Stimulated activated CD4-positive, alpha-beta T cell treated with anti-CD3 and anti-CD28 coated beads, TNF-alpha, amount 100 ng/mL, for 48 hours (primary cell): ENCODE results near the gene FLOT1.

Source experiments
- DNase-seq, 3 donors: peaks; one replicate each; pipeline ENCODE4 v3.0.0-alpha.2; 2020; ENCODE audit warnings: low read depth in 3 of 3

The FLOT1 gene

DNA sequence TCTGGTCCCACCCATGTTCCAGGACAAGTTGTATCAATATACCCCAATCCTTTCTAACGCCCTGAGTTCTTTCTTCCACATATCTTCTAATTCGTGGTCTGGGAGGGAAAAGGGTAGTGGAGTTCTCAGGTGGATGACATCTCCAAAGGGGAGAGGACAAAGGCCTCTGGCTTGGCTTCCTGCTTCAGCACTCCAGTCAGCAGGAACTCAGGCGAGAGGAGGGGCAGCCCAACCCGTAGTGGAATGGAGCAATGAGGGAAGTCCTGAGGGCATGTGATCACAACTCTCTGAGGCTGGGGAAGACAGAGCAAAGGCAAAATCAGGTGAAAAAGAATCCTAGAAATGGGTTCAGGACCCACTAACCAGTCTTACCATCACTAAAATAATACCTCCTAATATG is 42.1 kb downstream of the FLOT1 start:
- DNase-seq, result no peak

DNA sequence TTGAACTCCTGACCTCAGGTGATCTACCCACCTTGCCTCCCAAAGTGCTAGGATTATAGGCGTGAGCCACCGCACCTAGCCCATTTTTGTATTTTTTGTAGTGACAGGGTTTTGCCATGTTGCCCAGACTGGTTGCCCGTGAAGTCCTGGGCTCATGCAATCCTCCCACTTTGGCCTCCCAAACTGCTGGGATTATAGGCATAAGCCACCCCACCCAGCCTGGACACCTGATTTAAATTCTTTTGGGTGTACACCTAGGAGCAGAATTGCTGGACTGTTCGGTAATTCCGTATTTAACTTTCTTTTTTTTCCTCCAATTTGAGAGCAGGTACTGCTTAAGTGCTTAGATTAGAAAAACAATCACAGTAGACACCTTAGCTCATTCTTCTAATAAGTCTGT is 46.1 kb downstream of the FLOT1 start:
- DNase-seq, result no peak

DNA sequence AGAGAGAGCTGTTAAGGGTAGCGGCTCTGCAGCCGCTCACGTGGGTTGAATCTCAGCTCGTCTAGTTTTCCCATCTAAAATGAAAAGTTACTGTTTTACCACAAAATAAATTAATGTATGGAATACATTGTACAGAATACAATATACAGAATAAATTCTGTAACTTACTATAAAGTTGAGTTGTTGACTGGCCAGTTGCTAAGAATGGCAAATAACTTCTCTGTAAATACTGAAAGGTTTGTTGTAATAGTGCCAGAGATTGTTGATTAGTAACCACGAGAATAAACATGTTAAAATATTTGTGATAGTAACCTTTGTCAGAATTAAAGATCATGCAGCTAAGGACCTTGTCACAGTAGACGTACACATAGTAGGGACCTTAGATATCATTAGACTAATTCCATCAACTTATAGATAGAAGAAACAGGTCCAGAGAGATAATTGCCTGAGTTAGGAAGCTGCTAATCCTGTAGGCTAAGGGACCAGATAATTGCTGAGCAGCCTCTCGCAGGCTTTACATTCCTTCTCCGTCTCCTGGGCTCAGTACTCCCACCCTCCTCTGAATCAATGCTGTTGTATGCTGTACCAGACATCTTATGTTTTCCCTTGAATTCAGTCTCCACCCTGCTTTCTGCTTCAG is 51.2 kb downstream of the FLOT1 start:
- DNase-seq, result no peak

DNA sequence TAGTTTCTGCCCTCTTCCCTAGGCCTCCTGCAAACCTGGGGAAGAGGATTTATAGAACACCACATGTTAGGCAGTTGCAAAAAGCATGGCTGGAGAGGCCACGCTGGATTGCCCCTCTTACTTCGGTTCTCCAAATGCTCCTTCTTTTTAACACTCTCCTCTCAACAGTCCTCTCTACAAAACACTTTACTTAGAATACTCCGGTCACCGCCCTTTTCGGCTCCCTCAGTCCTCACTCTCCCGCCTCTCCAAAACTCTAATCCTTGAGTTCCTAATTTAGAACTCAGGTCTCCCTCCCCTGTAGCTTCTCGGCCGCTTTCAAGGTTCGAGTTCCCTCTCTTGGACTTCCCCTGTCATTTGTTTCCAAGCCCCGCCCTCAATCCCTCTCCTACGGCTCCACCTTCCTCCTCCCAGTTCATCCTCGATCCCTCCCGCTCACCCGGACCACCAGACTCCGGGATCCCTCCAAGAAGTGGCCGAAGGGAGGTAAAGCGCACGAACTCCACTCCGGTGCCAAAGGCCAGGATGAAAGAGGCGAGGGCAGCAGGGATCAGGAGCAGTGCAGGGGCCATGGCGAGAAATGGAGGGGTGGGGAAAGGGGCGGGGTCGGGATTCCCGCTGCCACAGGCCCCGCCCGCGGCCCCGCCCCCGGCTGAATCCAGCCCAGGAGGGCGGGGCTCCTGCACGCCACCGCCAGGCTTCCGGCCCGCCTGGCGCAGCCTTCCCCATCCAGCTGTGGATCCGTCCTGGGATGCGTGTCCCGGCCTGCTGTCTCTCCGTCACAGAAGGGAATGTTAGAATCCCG is 51.9 kb downstream of the FLOT1 start, which contains the start of gene NRM:
Gene NRM (minus strand): TSS at position 582 of the 805 bp plus-strand sequence. CDS start 10 bp downstream, at position 572.
- DNase-seq, result peak; percentile 52 to 90 (median 64)

DNA sequence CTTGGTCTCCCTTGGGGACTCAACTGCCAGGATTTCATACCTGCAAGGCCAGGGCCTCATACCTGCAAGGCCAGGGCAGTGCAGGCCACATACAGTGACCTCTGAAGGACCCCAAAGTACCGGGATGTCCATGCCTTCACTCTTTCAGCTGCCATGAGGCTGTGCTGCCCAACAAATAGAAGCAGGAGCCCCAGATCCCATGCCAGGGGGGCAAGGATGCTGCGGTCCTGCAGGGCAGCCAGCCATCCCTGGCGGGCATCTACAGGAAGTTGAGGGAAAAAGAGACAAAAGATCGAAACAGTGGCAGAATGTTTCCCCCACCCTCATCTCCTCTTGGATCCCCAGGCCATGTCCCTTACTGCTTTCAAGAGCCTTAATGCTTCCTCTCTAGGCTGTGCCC is 52.5 kb downstream of the FLOT1 start:
- no peak for DNase-seq

DNA sequence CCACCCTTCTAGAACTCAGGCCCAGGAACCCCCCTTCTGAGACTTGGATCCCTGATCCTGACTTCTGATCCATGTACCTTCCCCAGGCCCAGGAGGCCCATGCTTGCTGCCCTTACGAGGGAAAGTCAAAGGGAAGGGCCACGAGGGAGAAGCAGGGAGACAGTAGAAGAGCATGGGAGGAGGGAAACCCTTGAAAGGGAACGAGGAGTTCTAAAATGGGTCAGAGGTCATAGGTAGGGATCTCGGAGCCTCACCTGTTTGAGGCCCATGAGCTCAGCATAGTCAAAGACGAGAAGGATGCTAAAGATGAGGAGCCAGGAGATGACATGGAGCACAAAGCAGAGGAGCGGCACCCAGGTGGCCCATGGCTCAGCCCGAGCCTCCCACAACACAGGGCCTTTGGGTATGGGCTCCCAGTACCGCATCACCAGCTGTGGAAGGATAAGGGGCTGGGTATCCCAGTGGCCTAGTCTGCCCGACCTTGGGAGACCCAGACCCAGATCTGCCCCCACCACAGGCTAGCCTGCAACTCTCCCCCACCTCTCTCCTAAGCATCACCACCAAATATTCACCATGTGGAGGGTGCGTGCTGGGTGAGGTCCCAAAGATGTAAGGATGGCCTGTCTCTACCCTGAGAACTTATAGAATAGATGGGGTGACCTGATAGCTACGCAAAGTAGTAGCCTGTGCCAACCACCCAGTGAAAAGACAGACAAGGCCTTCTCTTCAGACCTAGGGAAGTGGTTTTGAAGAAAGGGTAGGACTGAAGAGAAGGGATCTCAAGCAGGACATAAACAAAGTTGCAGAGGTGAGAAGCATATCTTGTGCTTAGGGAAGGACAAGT is 53.2 kb downstream of the FLOT1 start:
- DNase-seq, result no peak

DNA sequence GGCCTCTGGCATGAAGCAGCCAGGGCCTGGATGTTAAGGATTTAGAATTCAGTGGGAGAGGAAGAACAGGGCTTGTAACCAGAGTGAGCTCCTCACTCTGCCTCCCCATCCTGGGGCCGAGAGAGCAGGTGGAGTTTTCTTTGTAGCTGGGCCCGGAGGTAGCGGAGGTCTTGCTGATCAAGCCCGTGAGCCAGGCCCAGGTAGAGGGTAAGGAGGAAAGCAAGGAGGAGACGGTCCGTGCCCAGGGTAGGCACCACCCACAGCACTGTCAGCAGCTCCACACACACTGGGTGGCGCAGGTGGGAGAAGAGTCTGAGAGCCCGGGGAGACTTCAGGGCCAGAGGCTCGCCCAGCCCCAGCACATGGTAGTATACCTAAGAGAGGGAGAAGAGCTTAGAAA is 53.9 kb downstream of the FLOT1 start:
- no peak for DNase-seq

DNA sequence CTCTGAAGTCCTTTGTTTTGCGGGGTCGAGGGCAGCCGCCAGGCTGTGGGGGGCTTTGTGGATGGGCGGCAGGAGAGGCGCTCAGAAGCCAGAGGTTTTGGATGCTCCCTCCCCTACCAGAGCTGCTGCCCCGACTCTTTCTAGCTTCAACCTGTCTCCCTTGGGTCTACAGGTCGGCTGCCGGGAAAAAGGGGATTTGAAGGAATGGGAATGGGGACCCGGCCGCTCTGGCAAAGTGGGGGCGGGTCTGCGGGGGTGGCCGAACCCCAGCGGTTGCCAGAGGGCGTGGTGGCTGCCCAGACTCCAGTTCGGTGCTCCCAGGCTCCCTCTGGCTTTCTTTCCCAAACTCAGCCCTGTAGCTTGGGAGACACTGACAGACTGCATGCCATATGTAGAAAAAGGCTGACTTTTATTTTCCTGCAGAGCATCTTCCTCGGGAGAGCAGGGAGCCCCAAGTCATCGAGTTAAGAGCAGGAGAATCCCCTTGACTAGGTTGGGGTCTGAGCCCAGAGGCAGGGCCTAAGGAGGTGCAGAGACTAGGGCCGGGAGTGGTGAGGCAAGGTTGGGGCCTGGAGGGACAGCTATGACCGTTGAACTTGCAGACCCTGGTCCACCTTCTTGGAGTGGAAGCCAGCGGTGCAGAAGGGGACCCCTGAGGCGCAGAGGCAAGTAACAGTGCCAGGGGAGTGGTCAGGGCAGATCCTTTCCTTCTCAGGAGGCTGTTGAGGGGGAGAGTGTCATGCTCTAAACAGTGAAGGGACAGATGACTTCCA is 54.6 kb downstream of the FLOT1 start:
- DNase-seq, result no peak

DNA sequence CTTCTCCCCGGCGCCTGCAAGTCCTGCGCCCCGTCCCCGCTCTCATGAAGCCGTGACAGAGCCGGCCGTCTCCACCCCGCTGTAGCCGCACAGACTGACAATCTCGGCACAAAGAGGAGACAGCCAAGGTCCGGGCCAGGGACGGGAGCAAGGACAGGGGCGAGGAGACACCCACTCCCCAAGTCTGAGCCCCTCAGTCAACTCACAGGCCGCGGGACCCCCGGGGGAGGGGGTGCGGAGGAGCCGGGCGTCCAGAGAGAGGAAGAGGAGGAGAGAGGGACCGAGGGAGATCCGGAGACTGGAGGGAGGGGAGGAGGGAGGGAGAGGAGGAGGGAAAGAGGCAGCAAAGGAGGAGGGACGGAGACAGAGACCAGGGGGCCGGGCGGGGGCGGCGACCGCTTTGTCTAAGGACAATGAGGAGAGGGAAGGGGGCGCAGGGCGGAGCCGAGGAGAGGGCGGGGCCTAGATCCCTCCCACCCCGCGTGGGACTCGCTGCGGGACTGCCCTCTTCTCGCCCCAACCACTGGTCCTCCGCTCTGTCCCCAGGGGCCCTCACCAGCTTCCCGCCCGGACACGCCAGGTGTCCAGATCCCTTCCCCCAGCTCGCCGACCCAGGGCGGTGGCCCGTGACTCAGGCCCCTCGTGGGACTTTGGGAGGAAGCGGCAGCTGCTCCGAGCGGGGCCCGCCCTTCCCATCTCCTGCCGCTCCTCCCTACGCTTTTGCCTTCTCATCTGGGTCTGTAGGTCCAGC is 55.4 kb downstream of the FLOT1 start:
- peak; percentile 71 to 86 (median 79) for DNase-seq

DNA sequence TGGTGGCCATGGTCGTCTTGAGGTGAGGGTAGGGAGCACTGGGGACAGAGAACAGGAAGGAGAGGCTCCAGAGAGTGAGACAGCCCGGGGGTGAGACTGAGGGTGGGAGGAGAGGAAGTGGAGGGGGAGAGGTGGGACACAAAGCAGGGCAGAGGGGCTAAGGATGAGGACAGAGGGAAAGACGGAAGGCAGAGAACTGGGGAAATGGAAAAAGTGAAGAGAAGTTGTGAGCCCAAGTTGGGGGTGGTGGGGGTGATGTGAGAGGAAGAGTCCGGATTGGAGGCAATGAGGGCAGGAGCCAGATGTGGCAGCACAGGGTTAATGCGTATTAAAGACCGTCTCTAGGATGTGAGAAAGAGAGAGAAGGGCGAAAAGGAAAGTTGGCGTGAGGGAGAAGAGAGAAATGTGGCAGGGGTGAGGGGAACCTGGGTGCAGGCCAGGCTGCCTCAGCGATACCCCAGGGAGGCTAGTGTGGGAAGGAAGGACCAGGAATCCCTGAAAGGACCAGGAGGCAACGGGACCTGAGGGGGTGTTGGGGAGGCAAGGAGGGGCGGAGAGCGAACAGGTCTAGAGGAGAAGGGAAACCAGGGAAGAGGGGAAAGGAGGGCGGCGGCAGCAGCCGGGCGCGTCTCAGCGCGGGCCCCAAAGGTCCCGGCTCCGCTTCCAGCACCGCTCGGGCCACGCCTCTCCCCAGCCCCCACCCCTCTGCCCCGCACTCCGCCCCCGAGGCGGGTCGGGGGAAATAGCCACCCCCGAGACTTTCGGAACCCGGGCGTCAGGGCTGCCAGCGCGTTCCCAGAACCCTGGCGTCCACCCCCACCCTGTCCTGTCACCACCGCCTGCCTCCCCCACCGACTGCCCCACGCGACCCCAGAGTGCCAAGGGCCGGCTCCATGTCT is 56.2 kb downstream of the FLOT1 start, which contains the start of gene PPP1R18:
Gene PPP1R18 (minus strand): TSS at position 637 of the 899 bp plus-strand sequence. CDS start 627 bp downstream, at position 10.
- DNase-seq, result peak; percentile 73 to 79 (median 73)

DNA sequence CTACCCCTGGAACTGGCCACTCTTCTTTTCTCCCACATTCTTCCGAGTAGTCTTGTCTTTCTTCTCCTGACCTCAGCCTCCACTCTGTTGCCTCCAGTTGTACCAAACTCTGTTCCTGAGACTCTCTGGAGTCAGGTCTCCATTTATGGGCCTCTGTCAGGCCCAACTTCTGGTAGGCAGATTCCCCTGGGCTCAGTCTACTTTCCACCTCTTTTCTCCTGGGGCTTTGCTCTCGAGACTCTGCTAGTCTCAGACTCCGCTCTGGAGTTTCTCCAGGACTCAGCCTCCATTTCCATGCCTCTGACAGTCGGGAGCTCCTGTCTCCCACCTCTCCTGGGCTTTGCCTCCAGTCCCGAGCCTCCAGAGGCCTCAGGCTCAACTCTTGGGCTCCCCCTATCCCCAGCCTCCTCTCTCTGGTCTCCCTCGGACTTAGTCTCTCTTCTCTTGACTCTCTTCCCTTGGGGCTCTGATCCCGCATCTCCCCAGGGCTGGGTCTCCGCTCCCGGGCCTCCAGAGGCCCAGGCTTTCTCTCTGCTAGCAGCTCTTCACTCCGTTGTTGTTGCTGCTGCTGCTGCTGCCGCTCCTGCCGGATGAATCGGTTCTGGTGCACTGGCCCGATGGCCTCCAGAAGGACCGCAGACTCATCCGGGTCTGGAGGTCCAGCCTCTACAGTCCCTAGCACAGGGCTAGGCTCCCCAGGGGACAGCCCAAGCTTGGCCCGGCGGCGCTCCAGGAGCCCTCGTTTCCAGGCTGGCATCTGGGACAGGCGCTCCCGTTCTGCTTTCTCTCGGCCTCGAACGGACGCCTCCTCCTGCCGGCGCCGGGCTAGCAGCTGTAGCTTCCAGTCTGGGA is 57.1 kb downstream of the FLOT1 start:
- DNase-seq, result no peak

DNA sequence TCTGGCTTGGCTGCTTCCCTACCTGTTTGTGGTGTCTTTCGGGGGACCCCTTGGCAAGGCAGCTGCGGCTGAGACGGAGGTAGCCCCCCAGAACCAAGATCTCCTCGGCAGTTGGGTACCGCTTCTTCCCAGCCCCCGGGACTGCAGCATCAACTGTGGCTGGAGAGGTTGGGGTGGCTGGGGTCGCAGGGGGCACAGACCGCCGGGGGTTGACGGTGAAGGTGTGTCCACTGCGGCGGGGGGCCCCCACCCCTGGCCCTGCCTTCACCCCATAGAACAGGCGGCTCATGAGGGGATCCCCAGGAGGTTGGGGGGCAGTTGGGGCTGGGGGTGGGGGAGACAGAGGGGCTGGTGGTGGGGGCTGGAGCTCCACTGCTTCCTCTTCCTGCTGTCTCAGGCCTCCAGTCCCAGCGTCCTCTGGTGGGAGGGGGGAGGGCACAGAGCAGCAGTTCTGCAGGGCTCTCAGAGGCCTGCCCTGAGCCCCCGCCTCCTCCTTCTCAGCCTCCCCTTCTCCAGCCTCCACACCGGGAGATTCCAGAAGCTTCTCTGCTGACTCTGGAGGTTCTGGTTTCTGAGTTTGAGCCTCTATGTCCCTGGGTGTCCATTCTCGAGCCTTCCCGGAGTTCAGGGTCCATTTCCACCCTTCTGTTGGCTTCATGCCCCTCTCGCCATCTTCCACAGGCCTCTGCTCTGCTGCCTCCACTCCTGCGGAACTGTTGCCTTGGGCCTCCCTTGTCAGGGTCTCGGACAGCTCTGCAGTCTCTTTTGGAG is 57.9 kb downstream of the FLOT1 start:
- peak in 1 of 3 donors; percentile 36 for DNase-seq

DNA sequence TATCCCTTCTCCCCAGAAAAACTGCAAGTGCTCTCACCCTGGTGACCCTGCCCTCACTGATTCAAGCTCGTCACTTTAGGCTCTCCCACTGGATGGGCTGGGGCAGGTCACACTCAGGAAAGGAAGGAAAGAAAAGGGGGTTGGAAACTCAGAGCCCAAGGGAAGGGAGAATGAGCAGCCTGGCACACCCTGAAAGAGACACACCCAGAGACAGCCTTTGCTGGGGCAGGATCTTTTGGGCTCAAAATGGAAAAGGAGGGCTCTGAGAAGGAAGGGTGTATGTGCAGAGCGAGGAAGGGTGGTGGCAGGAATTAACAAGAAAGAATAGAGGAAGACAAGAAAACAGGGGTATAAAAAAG is 58.5 kb downstream of the FLOT1 start:
- no peak for DNase-seq

DNA sequence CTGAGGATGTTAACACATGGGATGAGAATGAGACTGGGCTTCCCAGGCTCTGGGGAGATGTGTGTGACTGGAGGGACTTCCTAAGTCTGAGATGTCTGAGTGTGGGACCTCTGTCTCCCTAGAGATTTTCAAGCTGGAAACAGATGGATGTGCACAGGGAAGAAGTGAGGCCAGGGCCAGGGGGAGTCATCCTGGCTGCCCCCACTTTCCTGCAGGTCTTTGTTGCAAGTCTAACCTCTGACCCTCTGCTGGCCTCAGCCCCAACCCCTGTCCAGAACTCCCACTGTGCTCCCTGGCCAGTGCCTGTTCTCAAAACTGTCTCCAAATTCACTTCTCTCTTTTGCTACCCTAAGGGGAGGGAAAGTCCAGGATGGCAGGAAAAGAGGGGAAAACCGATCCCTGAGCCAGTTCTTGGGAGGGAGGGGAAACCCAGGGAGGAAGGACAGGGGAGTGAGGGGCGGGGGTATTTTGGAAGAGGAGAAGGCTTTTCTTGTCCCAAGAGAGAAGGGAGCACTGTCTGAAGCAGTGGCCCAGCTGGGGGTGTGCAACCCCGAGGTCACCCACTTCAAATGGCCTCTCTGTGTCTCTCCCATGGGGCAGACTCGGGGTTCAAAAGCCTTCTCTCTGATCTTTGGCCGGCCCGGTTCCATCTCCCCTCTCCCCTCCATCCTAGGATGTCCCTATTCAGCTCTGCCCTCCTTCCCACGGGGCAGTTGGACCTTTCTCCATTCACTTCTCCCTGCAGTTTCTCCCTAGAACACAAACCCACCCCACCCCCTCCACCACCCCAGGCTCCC is 59.1 kb downstream of the FLOT1 start:
- no peak for DNase-seq

DNA sequence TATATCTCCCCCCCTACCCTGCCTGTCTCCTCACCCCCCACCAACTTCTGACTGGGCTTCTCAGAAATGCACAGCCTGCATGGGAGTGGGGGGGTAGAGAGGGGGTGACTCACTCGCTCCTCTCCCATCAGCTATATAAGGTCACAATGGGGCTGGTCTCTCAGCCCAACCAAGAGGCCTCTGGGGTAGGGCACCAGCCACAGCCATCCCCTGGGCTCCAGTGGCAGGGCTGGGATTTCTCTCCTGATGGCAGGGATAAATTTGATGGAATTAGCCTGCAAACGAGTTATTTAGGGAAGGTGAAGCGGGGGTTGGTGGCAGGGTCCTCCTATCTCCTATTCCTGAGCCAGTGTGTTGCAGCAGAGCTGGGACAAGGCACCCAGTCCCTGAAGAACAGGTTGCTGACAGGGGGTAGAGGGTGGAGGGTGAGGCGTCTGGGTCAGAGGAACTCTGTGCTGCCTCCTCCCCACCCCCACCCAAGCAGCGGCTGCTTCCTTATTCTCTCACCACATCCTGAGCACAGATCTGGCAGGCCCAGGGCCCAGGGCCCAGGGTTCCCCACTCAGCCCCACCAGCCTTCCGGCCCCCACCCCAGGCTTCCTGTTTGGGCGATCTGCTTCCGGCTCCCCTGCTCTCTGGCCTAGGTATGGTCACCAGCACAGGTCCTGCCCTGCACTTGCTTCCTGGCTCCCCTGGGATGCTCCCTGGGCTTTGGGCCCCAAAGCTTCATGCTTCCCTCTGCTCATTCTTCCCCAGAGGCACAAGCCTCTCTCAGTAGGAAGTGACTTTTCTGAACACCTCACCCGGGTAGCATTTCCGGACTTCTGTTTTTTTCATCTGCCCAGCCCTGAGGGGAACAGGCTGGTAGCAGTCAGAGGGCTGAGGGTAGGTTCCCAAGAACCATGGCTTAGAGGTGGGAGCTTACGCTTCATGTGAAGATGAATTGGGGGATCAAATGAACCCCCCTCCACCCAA is 60.1 kb downstream of the FLOT1 start:
- DNase-seq, result peak; percentile 63 to 82 (median 81)

DNA sequence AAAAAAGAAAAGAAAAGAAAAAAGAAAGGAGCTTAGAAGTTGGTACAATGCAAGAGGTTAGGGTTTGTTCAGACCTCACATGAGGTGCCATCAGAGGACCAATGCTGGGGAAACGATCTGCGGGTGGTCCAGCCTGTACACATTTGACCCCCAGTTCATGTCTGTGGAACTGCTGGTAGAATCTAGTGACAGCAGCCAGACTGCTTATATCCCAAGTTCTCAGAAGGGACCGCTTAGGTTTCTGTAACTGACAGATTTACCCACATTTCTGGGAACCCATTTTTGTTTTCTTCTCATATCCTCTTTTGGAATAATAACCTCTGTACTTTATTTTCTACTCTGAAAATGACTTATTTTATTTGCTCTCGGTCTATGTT is 60.7 kb downstream of the FLOT1 start:
- DNase-seq, result no peak
